MCF 10A (cell line): ENCODE measurements around the gene MRAS. TPM values are rescaled to one million over a fixed set of nuclear protein-coding genes. Genes with fewer than 3 reads are reported as not detected.
A peak's percentile ranks its signal among the peaks of the same experiment; 100 is the strongest.

Experiments
- BruUV-seq: library from RNA; stranded (reverse); fragments of 400-500 nt; replicated peaks from 2 replicates; lab custom pipeline; 2021; lab: Mats Ljungman, UMichigan
- CTCF ChIA-PET: fragments of 300-600 bp; sonication (Branson Sonifier 250); formaldehyde crosslinking; extraction: SDS; loops from one replicate; lab custom pipeline; 2021; ENCODE audit warnings: antibody characterized with exemption, inconsistent platforms; lab: Yijun Ruan, JAX
- POLR2A ChIA-PET: fragments of 300-600, 350-650 bp; sonication (Branson Sonifier 250); formaldehyde crosslinking; extraction: SDS; loops from one replicate; lab custom pipeline; 2020; ENCODE audit warnings: antibody characterized with exemption, inconsistent platforms; lab: Yijun Ruan, JAX
- DNase-seq: peaks from one replicate; pipeline ENCODE4 v3.0.0-alpha.2; 2018; ENCODE audit not compliant: unreplicated experiment
- H3K27ac Mint-ChIP-seq: one replicate; pipeline ENCODE4 v1.8.0; 2022; ENCODE audit warnings: mild to moderate bottlenecking, low read depth, mixed read lengths; ENCODE audit not compliant: unreplicated experiment
- H3K27me3 Mint-ChIP-seq: one replicate; pipeline ENCODE4 v1.8.0; 2022; ENCODE audit warnings: mixed read lengths; ENCODE audit not compliant: insufficient read depth, unreplicated experiment
- H3K36me3 Mint-ChIP-seq: one replicate; pipeline ENCODE4 v1.8.0; 2022; ENCODE audit warnings: mild to moderate bottlenecking, moderate library complexity, mixed read lengths; ENCODE audit not compliant: insufficient read depth, unreplicated experiment
- H3K4me1 Mint-ChIP-seq: one replicate; pipeline ENCODE4 v1.8.0; 2022; ENCODE audit warnings: mixed read lengths; ENCODE audit not compliant: insufficient read depth, unreplicated experiment
- H3K4me3 Mint-ChIP-seq: one replicate; pipeline ENCODE4 v1.8.0; 2022; ENCODE audit warnings: mild to moderate bottlenecking, moderate library complexity, mixed read lengths; ENCODE audit not compliant: unreplicated experiment
- H3K9me3 Mint-ChIP-seq: one replicate; pipeline ENCODE4 v1.8.0; 2022; ENCODE audit warnings: mixed read lengths; ENCODE audit not compliant: unreplicated experiment
- intact Hi-C: fragments of 100-400 bp; cut with micrococcal nuclease; formaldehyde crosslinking; loops from 2 replicates; pipeline ENCODE4 v1.14.1; 2022
- total RNA-seq: library from RNA; stranded (reverse); gene quantifications from 2 replicates; pipeline ENCODE4 v1.2.3, GENCODE V29; 2022
- TF ChIP-seq, protein P1 (sequence below): fragments of 200-600 bp; IDR thresholded peaks from one replicate; pipeline ENCODE4 v1.8.0; 2022; ENCODE audit warnings: antibody characterized with exemption, mild to moderate bottlenecking; ENCODE audit not compliant: unreplicated experiment

MRAS gene
- total RNA-seq, 1 experiment from 2014 or later, result 5.2 TPM

DNA sequence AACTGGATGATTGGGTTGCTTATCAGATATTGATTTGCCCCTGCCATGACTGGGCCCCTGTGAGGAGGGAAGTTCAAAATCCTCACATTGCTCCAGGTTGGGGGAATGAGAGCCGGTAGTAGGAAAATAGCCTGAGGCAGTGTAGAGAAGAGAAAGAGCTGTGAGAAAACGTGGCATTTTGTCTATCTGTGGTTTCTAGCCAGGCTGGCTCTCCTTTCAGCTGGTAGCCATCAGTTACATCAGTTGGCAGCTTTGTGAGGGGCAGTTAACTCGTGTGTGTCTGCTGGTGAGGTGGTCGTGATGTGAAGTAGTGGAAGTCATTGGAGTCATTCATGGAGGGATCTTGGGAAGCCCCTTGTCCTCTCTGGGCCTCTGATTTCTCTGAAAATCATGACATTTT is 91.3 kb downstream of the MRAS start:
- H3K27me3 Mint-ChIP-seq, result no peaks in the 10 kb centered on the region
- BruUV-seq, result no TSS peak
- no peaks in the 10 kb centered on the region for H3K36me3 Mint-ChIP-seq
- peaks cover 10% of the 10 kb centered on the region for H3K4me1 Mint-ChIP-seq
- intact Hi-C loops, result no loop called here
- H3K9me3 Mint-ChIP-seq, result no peaks in the 10 kb centered on the region
- ChIA-PET POLR2A (no interaction called here), CTCF (interaction anchor here (0.6 to 2.6 kb wide), 4 partner anchors 10 to 476 kb away, joined by 3 to 23 read pairs (median 4); no protein-coding TSS in a partner anchor)
- no peak for DNase-seq
- no peak overlapping the region for H3K4me3 Mint-ChIP-seq
- TF ChIP-seq, protein P1, sequence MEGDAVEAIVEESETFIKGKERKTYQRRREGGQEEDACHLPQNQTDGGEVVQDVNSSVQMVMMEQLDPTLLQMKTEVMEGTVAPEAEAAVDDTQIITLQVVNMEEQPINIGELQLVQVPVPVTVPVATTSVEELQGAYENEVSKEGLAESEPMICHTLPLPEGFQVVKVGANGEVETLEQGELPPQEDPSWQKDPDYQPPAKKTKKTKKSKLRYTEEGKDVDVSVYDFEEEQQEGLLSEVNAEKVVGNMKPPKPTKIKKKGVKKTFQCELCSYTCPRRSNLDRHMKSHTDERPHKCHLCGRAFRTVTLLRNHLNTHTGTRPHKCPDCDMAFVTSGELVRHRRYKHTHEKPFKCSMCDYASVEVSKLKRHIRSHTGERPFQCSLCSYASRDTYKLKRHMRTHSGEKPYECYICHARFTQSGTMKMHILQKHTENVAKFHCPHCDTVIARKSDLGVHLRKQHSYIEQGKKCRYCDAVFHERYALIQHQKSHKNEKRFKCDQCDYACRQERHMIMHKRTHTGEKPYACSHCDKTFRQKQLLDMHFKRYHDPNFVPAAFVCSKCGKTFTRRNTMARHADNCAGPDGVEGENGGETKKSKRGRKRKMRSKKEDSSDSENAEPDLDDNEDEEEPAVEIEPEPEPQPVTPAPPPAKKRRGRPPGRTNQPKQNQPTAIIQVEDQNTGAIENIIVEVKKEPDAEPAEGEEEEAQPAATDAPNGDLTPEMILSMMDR, result no peak
- H3K27ac Mint-ChIP-seq, result no peak overlapping the region

DNA sequence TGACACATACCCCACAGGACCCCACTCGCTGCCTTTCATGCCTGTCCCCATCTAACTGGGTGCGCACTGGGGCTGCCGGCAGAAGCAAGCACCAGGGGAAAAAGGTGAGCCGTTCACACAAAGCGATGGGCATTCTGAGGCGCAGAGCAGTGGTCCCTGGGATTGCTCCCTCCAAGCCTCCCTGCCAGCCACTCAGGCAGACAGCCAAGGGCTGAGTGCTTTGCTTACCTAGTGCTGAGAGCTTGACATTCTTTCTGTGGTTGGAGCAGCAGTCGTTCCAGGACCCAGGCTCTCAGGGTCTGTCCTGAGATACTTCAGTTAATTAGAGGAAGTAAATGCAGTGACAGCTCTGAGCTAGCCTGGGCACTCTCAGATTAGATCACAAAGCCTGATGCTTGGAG is 91.7 kb downstream of the MRAS start:
- TF ChIP-seq, protein P1, result no peak
- CTCF ChIA-PET, result interaction anchor here (0.6 to 2.6 kb wide), 3 partner anchors 22 to 483 kb away, joined by 3 to 23 read pairs (median 4); no protein-coding TSS in a partner anchor
- H3K27me3 Mint-ChIP-seq, result no peaks in the 10 kb centered on the region
- H3K27ac Mint-ChIP-seq, result no peak overlapping the region
- no peak for DNase-seq
- H3K9me3 Mint-ChIP-seq, result no peaks in the 10 kb centered on the region
- peaks cover 10% of the 10 kb centered on the region for H3K4me1 Mint-ChIP-seq
- intact Hi-C loops, result no loop called here
- no peak overlapping the region for H3K4me3 Mint-ChIP-seq
- POLR2A ChIA-PET, result no interaction called here
- no TSS peak for BruUV-seq
- no peaks in the 10 kb centered on the region for H3K36me3 Mint-ChIP-seq

DNA sequence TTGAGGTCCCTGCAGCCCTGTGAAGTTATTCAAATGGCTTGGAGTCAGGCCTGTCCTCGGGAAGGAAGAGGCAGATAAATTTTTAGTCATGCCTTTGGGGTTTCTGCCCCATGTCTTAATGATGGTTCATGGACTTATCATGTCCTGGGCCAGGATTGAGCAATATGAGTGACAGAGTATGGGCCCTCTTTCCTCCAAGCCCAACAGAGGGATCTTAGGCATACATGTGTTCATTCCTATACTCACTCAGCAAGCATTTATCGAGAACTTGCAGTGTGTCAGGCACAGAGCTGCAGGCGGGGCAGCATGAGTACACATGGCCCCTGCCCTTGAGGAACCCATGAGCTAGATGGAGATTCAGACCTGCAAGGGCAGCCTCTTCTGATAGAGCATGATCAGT is 92.2 kb downstream of the MRAS start:
- Mint-ChIP-seq H3K4me1 (peaks cover 10% of the 10 kb centered on the region), H3K9me3 (no peaks in the 10 kb centered on the region), H3K4me3 (no peak overlapping the region), H3K36me3 (no peaks in the 10 kb centered on the region), H3K27me3 (no peaks in the 10 kb centered on the region), H3K27ac (no peak overlapping the region)
- no TSS peak for BruUV-seq
- CTCF ChIA-PET, result interaction anchor here (0.9 to 1.4 kb wide), 2 partner anchors 482 to 495 kb away, joined by 4 to 6 read pairs; no protein-coding TSS in a partner anchor
- POLR2A ChIA-PET, result no interaction called here
- DNase-seq, result peak; percentile 24
- intact Hi-C loops, result no loop called here
- TF ChIP-seq, protein P1, result no peak

DNA sequence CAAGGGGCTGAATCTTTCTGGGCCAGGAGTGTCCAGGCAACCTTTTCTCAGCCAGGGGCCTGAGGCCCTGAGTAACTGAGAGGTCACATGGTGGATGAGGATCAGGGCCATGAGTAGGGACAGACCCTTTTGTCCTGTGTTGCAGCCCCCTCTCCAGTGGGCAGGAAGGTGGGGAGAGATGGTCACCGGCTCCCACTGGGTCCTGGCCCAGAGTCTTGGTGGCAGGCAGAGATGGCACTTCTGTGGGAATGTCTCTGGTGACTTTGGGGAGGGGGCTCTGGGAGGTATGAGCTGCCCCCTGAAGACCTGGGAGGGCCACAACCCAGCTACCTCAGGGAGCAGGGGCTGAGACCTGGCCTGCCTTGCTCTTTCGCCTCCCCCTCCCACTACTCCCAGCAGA is 92.9 kb downstream of the MRAS start:
- H3K4me3 Mint-ChIP-seq, result no peak overlapping the region
- H3K36me3 Mint-ChIP-seq, result no peaks in the 10 kb centered on the region
- intact Hi-C loops, result no loop called here
- no peak overlapping the region for H3K27ac Mint-ChIP-seq
- peaks cover 10% of the 10 kb centered on the region for H3K4me1 Mint-ChIP-seq
- ChIA-PET CTCF (interaction anchor here (0.5 to 1.4 kb wide), 4 partner anchors 11 to 1785 kb away, joined by 3 to 6 read pairs (median 4); no protein-coding TSS in a partner anchor), POLR2A (no interaction called here)
- H3K9me3 Mint-ChIP-seq, result no peaks in the 10 kb centered on the region
- TF ChIP-seq, protein P1, result no peak
- no peaks in the 10 kb centered on the region for H3K27me3 Mint-ChIP-seq
- no TSS peak for BruUV-seq
- DNase-seq, result no peak
